K562 (cell line): ENCODE data around the gene PSMA8. TPM values are rescaled to one million over a fixed set of nuclear protein-coding genes. Genes with fewer than 3 reads are reported as not detected.

ENCODE experiments used
- BACH1 ChIP-seq: fragments of 200-800 bp; sonication (Bioruptor generic); IDR thresholded peaks from 2 replicates; pipeline ENCODE4 v1.6.1; 2016; ENCODE audit warnings: missing genetic modification characterization, missing compliant biosample characterization
- CAMTA2 ChIP-seq: fragments of 250-450 bp; sonication (Bioruptor Pico); conservative IDR thresholded peaks from 2 replicates; pipeline ENCODE4 v1.5.1; 2022
- CBX3 ChIP-seq, 2 experiments: IDR thresholded peaks; 1 replicate in 1 of 2; 2 replicates in 1 of 2; pipeline ENCODE4 v1.6.1; 2012; ENCODE audit warnings: inconsistent platforms in 2 of 2, low read length in 2 of 2, borderline replicate concordance in 1 of 2, control low read depth in 1 of 2
- CBX5 ChIP-seq: IDR thresholded peaks from 2 replicates; pipeline ENCODE4 v1.6.1; 2014; ENCODE audit warnings: low read depth, borderline replicate concordance
- CLOCK ChIP-seq: fragments of 250-450 bp; sonication (Bioruptor Pico); IDR thresholded peaks from 2 replicates; pipeline ENCODE4 v1.4.0; 2020; ENCODE audit warnings: mild to moderate bottlenecking, moderate library complexity, borderline replicate concordance
- CXXC5 ChIP-seq: fragments of 250-450 bp; sonication (Bioruptor Pico); IDR thresholded peaks from 2 replicates; pipeline ENCODE4 v1.8.0; 2022; ENCODE audit warnings: inconsistent platforms, mild to moderate bottlenecking, moderate library complexity
- E2F1 ChIP-seq: sonication (generic); formaldehyde crosslinking; IDR thresholded peaks from 2 replicates; pipeline ENCODE4 v1.8.1; 2023; ENCODE audit warnings: mild to moderate bottlenecking, missing genetic modification reagents, moderate library complexity
- FIP1L1 ChIP-seq: fragments of 200-400 bp; formaldehyde crosslinking; IDR thresholded peaks from 2 replicates; pipeline ENCODE4 v1.6.1; 2018; ENCODE audit warnings: mild to moderate bottlenecking, low read depth, low read length; ENCODE audit not compliant: poor library complexity, severe bottlenecking
- ILF3 ChIP-seq: fragments of 450-650 bp; IDR thresholded peaks from 2 replicates; pipeline ENCODE4 v1.6.1; 2018; ENCODE audit warnings: antibody characterized with exemption, mild to moderate bottlenecking, moderate library complexity, borderline replicate concordance
- MAX ChIP-seq: sonication (generic); formaldehyde crosslinking; IDR thresholded peaks from 2 replicates; pipeline ENCODE4 v1.9.0; 2022; ENCODE audit warnings: mild to moderate bottlenecking, missing genetic modification reagents
- MBD2 ChIP-seq: sonication (generic); IDR thresholded peaks from 2 replicates; pipeline ENCODE4 v1.6.1; 2016; ENCODE audit warnings: low read depth, borderline replicate concordance
- MCM2 ChIP-seq: fragments of 450-650 bp; IDR thresholded peaks from 2 replicates; pipeline ENCODE4 v1.6.1; 2017; ENCODE audit warnings: low read depth, mild to moderate bottlenecking
- MXI1 ChIP-seq: IDR thresholded peaks from 2 replicates; pipeline ENCODE4 v1.6.1; 2011; ENCODE audit warnings: low read depth, mild to moderate bottlenecking, improper control_type of control experiment, low read length
- NELFE ChIP-seq: IDR thresholded peaks from 2 replicates; pipeline ENCODE4 v1.6.1; 2011; ENCODE audit warnings: mild to moderate bottlenecking; ENCODE audit not compliant: insufficient read depth, insufficient read length
- NFIC ChIP-seq: fragments of 450-650 bp; IDR thresholded peaks from 2 replicates; pipeline ENCODE4 v1.6.1; 2017; ENCODE audit warnings: mild to moderate bottlenecking, inconsistent platforms
- SIX5 ChIP-seq, 2 experiments: IDR thresholded peaks; 2 replicates each; pipeline ENCODE4 v1.6.1; 2011; ENCODE audit warnings: low read length in 2 of 2, borderline replicate concordance in 1 of 2, low read depth in 1 of 2, mild to moderate bottlenecking in 1 of 2, moderate library complexity in 1 of 2; ENCODE audit not compliant: insufficient read depth in 1 of 2
- TAF1 ChIP-seq: IDR thresholded peaks from 2 replicates; pipeline ENCODE4 v1.6.1; 2011; ENCODE audit warnings: mild to moderate bottlenecking, low read length, moderate library complexity; ENCODE audit not compliant: insufficient read depth, control insufficient read depth, severe bottlenecking; ENCODE audit errors: extremely low read depth
- TBP ChIP-seq: optimal IDR thresholded peaks from 2 replicates; pipeline ENCODE3; 2011; ENCODE audit warnings: low read depth, low read length, improper control_type of control experiment
- ZBTB26 ChIP-seq: fragments of 450-650 bp; formaldehyde crosslinking; IDR thresholded peaks from 2 replicates; pipeline ENCODE4 v1.4.0; 2022; ENCODE audit warnings: missing genetic modification characterization
- ZC3H8 ChIP-seq: fragments of 450-650 bp; IDR thresholded peaks from 2 replicates; pipeline ENCODE4 v1.6.1; 2017
- ZFX ChIP-seq: sonication (generic); formaldehyde crosslinking; IDR thresholded peaks from 2 replicates; pipeline ENCODE4 v1.8.0; 2022; ENCODE audit warnings: mild to moderate bottlenecking, missing genetic modification reagents, moderate library complexity
- ZNF124 ChIP-seq: sonication (generic); formaldehyde crosslinking; IDR thresholded peaks from 2 replicates; pipeline ENCODE4 v1.8.1; 2022; ENCODE audit warnings: missing genetic modification reagents
- ZNF224 ChIP-seq: sonication (generic); formaldehyde crosslinking; IDR thresholded peaks from 2 replicates; pipeline ENCODE4 v1.8.0; 2022; ENCODE audit warnings: mild to moderate bottlenecking, missing genetic modification reagents
- ZNF778 ChIP-seq: fragments of 450-650 bp; formaldehyde crosslinking; IDR thresholded peaks from 2 replicates; pipeline ENCODE4 v1.4.0; 2020; ENCODE audit warnings: mild to moderate bottlenecking, moderate library complexity
- polyA plus RNA-seq, 8 experiments: library from polyadenylated mRNA; depleted of rRNA in 4 of 8; stranded (reverse) in 5 of 8; unstranded in 3 of 8; fragments of >200 nt; fragmentation: Nextera tagmentation in 2 of 8; fragmentation: Illumina TruSeq in 1 of 8; extraction: Ambion mirVana in 2 of 8; extraction: Trizol in 1 of 8; gene quantifications; 2 replicates each; pipeline versions ENCODE4 v1.2.1 to v1.2.3, GENCODE V29; 2011 to 2014; ENCODE audit warnings: inconsistent platforms in 1 of 8, missing spikeins in 1 of 8
- total RNA-seq, 7 experiments: library from RNA; depleted of rRNA in 6 of 7; stranded (reverse); fragments of >200 nt in 6 of 7; fragmentation: Illumina TruSeq in 2 of 7; extraction: Trizol in 2 of 7; gene quantifications; 2 replicates each; pipeline versions ENCODE4 v1.2.1 to v1.2.3, GENCODE V29; 2011 to 2021; ENCODE audit warnings: low replicate concordance in 1 of 7

PSMA8 gene
- total and polyA plus RNA-seq, 9 of the 15 experiments (the other 6 are each of a cell fraction or from before 2014, with no cell fraction given) = not detected

GRCh38 chr18:26226229-26227050 lies 92.8 kb downstream of the PSMA8 start, which contains the start of gene TAF4B (continued):
- TF ChIP-seq E2F1 (CRISPR knock-in tag) (0 out of 2 replicates have a peak, but pooled peaks have one; percentile 28), CBX5 (no peak), NELFE (no peak), MXI1 (peak; percentile 73), SIX5 (IDR thresholded peaks at IDR 0.05; ENCODE audit: borderline replicate concordance in 1 of 2, insufficient read depth in 1 of 2, low read depth in 1 of 2, low read length in 2 of 2) (no peak), CLOCK (CRISPR knock-in tag) (peak; percentile 33; the same call in 1 of the 2 replicates), CXXC5 (peak; percentile 96), MCM2 (no peak), BACH1 (tag) (no peak), ZNF778 (CRISPR knock-in tag) (no peak), ZC3H8 (no peak), TBP (peak; percentile 96), ZNF224 (CRISPR knock-in tag) (peak; percentile 26; the same call in 1 of the 2 replicates), CBX3 (IDR thresholded peaks at IDR 0.05; ENCODE audit: borderline replicate concordance in 1 of 2, low read length in 2 of 2) (no peak), CAMTA2 (CRISPR knock-in tag) (no peak), ZFX (CRISPR knock-in tag) (no peak; the same call in 1 of the 2 replicates), ZNF124 (CRISPR knock-in tag) (no peak), ZBTB26 (CRISPR knock-in tag) (no peak), MBD2 (0 out of 2 replicates have a peak, but pooled peaks have one; percentile 32), NFIC (peak; percentile 36; the same call in 1 of the 2 replicates), MAX (CRISPR knock-in tag) (peak; percentile 96), TAF1 (peak; percentile 58), ILF3 (no peak), FIP1L1 (peak; percentile 92)
